22Rv1 (cell line): ENCODE measurements around the gene TRIM31.

Experiments used
- CTCF ChIP-seq: fragments of 450-650 bp; IDR thresholded peaks from 2 replicates; pipeline ENCODE4 v1.5.1; 2017; ENCODE audit warnings: mild to moderate bottlenecking
- ZFX ChIP-seq: fragments of 450-650 bp; IDR thresholded peaks from 2 replicates; pipeline ENCODE4 v1.6.1; 2017; ENCODE audit warnings: antibody characterized with exemption, borderline replicate concordance

- no peak for TF ChIP-seq CTCF
- TF ChIP-seq ZFX, result no peak
Measured at GRCh38 chr6:30075094-30075789, 37.6 kb downstream of the TRIM31 start, which contains the start of gene RNF39.
